T-helper 9 cell (primary cell): ENCODE results near the gene AIFM3.
"Not testable (repeated sequence)": the region's sequence is repeated elsewhere in the genome, so short reads cannot be mapped to it uniquely, and the experiment has no call there.

Experiments used
- DNase-seq: peaks from one replicate; pipeline ENCODE4 v3.0.0-alpha.2; 2020

AIFM3 gene

GRCh38 chr22:20959578-20960461 is 7.2 kb upstream of the AIFM3 start:
- no peak for DNase-seq

GRCh38 chr22:20960609-20961008 is 6.4 kb upstream of the AIFM3 start:
- no peak for DNase-seq

- no peak for DNase-seq
Observed at GRCh38 chr22:20962491-20962945, 4.5 kb upstream of the AIFM3 start.

DNA sequence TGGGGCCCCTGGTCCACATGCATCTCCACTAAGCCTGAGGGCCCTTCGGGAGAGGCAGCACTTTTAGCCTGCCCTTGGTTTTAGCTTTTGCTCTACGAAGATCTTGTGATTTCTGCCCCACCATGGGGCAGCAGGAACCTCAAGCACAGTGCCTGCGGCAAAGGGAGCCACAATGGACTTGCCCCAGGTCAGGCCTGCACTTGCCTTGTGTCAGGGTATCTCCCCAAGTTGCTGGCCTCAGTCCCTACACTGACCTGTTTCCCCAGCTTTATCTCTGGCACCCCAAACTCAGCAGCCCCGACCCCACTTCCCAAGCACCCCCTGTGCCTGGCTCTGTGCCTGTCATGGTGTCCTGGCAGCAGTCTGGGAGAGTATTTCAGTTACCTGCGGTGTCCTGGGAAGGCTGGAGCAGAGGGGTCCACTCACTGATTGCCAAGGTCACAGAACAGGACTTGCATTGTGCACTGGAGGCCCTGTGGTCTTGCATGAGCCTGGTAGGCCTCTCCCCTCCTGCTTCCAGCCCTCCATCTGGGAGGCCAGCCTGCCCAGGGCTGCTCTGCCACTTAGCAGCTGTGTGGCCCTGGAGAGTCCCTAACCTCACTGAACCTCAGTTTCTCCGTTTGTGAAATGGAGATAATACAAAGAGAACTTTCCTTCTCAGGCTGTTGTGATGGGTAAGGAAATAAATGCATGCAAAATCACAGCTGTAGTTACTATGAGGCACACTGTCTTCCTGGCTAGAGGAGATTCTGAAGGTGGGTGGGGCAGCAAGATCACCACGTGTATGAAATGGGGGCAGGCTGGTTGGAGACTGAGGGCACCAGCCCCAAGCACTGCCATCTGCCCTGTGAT is 3.6 kb upstream of the AIFM3 start:
- DNase-seq: no peak

DNA sequence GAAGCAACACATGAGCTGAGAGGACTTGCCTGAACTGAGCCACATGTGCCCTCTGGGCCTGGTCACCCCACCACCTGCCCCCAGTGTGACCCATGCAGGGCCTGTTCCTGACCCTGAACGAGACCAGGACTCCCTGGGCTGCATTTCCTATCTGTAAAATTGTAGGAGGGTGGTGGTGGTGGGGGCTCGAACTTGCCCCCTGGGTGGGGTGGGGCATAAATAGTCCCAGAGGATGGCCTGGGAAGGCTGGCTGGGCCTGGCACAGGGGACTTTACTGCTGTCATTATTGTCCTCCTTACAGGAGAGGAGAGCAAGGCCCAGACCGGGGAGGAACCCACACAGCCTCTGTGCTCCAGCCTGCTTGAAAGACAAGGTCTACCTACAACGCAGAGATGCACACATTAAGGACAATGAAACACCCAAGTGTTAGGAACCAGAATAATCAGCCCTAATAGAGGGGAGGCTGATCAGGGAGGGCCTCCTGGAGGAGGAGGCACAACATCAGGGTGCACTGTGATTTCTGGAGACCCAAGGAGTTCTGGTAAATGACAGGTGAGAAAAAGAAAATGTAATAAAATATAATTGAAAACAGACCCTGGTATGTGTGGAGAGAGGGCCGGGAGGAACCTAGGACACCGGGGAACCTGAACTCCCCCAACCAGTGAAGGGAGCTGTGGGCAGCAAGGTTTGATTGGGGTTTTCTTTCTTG is 2.8 kb upstream of the AIFM3 start:
- no peak for DNase-seq

DNA sequence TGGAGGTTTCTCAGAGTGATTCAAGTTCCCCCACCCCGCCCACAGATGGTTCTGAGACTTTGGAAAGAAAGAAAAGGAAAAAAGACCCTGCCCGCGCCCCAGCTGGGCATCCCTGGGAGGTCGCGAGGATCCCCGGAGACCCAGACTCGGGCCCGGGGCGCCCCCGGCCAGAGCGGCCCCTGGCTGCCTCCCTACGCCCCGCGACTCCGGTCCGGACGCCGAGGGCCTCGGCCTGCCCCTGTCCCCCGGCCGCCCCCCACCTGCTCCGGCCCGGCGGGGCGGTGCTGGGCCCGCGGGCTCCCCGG is 2.3 kb upstream of the AIFM3 start:
- no peak for DNase-seq

GRCh38 chr22:20965104-20965887 is 1.8 kb upstream of the AIFM3 start:
- no peak for DNase-seq

DNA sequence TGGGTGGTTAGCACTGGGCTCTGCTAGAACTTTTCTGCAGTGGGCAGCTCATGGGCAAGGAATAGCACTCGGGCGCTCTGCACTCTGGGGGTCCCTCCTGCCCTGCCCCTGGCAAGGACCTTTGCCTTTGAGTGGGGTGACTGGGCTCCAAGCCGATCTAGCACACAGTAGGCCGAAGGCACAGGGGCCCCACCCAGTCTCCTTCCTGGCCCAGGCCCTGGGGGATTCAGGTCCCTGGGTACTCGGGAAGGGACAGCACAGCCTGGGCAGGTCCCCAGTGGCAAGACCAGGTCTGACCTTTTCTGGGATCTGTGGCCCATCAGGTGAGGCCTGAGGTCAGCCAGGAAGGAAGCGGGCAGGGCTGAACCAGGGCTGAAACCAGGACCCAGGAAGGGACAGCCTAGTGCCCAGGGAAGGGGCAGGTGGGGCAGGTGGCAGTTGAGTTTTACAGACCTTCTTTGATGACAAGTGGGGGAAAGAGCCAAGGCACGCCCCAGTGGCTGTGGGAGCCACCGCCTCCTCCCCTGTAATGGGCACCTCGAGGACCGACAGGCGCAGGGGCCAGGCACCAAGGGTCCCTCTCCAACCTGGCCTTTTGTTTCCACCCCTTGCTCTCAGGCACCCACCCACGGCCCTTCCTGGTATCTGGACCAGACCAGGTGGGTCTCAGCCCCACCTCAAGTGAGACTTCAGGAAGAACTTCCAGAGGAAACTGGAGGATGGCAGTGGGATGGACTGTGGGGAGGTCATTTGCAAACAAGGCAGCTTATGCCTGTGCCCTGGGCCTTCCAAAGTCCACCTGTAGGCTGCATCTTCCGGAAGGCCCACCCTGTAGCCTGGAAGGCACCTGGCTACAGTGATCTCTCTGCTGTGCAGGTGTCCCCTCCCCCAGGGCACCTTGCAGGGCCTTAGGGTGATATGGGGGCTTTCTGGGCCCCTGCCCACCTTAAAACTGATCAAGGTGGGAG is 883 bp upstream of the AIFM3 start:
- no peak for DNase-seq

DNA sequence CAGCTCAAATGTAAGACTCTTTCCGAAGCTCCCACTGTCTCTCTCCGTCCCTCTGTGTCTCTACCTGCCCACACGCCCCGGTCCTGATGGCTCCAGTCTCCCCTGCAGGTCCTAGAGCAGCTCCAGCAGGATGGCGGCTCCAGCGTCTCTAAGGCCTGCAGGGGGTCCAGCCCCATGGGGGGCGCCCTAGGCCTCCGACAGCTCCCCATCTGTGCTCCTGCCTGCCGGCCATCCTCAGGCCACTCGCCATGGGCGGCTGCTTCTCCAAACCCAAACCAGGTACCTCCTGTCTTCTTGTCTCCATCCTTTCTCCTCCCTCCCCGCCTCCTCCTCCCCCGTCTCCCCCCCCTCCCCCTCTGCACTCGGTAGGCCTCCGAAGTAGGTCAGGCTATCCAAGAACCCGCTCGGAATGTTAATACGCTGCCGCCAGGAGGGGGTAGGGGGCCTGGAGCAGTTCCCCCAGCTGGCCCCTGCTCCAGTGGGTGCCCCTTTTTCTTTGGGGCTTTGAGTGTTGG is 699 bp downstream of the AIFM3 start:
- DNase-seq: no peak

DNA sequence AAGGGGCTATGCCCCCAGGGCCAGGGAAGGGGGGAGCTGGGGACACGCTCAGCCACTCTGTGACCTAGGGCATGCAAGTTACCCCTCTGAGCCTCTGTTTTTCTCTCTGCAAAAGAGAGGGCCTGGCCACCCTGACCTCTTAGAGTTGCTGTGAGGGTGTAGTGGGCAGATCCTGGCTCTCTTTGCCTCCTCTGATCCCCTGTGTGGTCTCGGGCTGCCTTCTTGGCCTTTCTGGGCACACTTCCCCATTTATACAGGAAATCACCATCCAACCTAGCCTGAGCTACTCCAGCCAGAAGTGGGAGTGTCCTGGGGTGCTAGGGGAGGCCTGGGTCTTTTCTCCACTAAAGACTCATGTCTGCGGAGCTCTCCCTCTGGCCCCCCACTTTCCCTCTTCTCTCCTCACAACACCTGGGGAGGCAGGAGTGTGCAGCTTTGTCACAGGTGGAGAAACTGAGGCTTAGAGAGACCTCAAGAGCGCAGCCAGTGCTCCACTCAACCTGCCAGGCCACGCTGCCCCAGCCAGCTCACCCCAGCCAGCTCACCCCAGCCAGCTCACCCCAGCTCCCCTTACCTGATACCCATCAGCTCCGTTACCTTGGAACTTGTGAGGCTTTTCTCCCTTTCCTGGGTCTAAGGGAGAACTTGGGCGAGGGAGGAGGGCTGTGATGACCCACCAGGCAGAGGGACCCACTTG is 1.4 kb downstream of the AIFM3 start:
- no peak for DNase-seq

- DNase-seq: no peak
Observed at GRCh38 chr22:20970939-20971657, 4.0 kb downstream of the AIFM3 start.

- DNase-seq: not testable (repeated sequence)
Observed at GRCh38 chr22:20972014-20972694, 5.1 kb downstream of the AIFM3 start.

DNA sequence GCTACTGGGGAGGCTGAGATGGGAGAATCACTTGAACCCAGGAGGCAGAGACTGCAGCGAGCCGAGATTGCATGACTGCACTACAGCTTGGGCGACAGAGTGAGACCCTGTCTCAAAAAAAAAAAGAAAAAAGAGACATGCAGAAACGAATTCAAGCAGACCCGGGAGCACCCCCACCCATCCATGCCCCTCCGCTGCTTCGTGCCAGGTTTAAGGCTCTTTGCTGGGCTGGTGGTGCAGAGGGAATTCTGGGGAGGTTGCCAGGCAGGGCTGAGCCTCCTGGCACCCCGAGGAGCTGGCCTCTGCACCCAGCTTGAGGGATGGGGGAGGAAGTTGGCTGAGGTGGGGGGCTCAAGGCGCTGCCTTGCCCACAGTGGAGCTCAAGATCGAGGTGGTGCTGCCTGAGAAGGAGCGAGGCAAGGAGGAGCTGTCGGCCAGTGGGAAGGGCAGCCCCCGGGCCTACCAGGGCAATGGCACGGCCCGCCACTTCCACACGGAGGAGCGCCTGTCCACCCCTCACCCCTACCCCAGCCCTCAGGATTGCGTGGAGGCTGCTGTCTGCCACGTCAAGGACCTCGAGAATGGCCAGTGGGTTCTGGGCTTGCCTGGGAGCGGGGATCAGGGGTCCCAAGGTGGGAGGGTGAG is 6.0 kb downstream of the AIFM3 start:
- no peak for DNase-seq

DNA sequence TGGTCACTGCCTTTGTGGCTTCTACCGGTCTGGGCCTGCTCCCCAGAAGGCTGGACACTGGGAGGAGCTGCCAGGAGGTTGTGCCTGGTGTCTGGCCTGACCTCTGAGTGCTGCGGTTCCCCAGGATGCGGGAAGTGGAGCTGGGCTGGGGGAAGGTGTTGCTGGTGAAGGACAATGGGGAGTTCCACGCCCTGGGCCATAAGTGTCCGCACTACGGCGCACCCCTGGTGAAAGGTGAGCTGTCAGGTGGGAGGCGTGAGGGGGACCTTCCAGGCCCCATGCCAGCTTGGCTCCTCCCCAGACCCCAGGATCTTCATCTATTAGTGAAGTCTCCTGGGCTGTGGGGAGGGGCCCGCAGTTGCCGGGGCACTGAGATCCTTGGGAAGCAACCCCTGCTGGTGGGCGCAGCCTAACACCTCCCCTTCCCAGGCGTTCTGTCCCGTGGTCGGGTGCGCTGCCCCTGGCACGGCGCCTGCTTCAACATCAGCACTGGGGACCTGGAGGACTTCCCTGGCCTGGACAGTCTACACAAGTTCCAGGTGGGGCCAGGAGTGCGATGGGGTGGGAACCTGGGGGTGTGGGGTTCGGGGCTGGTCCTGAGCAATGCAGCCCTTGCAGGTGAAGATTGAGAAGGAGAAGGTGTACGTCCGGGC is 6.7 kb downstream of the AIFM3 start:
- DNase-seq: no peak

DNA sequence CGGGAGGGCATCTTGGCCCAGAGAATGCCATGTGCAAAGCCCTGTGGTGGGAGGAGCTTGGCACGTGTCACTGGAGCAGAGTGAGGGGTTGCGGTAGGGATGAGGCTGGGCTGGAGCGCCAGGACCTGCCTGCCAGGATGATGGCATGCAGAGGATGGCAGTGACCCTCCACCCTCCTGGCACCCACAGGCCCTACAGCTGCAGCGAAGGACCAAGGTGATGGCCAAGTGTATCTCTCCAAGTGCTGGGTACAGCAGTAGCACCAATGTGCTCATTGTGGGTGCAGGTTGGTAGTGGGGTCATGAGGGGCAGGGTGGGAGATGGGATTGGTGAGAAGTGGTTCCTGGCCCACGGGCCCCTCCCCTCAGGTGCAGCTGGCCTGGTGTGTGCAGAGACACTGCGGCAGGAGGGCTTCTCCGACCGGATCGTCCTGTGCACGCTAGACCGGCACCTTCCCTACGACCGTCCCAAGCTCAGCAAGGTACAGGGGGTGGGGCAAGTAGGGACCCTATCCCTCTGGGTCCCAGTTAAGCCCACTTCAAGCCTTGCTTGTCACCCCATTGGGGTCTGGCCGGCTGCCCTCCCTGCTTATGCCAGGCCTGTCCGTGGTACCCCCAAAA is 7.4 kb downstream of the AIFM3 start:
- DNase-seq: no peak

- DNase-seq: no peak
Observed at GRCh38 chr22:20975541-20976290, 8.7 kb downstream of the AIFM3 start.
